GM12878 (cell line): ENCODE results near the gene TBXAS1. TPM values are rescaled to one million over a fixed set of nuclear protein-coding genes. Genes with fewer than 3 reads are reported as not detected.

Experiments
- CHD2 ChIP-seq: IDR thresholded peaks from 2 replicates; pipeline ENCODE4 v1.6.1; 2011; ENCODE audit warnings: low read depth, low read length, improper control_type of control experiment, borderline replicate concordance
- E2F8 ChIP-seq: fragments of 450-650 bp; IDR thresholded peaks from 2 replicates; pipeline ENCODE4 v1.6.1; 2018; ENCODE audit warnings: mild to moderate bottlenecking, low read depth, moderate library complexity; ENCODE audit not compliant: partially characterized antibody
- HCFC1 ChIP-seq: fragments of 150-350 bp; IDR thresholded peaks from 2 replicates; pipeline ENCODE4 v1.6.1; 2014; ENCODE audit warnings: low read length
- JUNB ChIP-seq: IDR thresholded peaks from 2 replicates; pipeline ENCODE4 v1.6.1; 2016; ENCODE audit warnings: antibody characterized with exemption, mild to moderate bottlenecking
- NFIC ChIP-seq: IDR thresholded peaks from 2 replicates; pipeline ENCODE4 v1.6.1; 2012; ENCODE audit warnings: low read depth, mild to moderate bottlenecking, inconsistent platforms, low read length, moderate library complexity
- NR2C1 ChIP-seq: fragments of 450-650 bp; IDR thresholded peaks from 2 replicates; pipeline ENCODE4 v1.6.1; 2017; ENCODE audit warnings: antibody characterized with exemption, mild to moderate bottlenecking, moderate library complexity
- PAX5 ChIP-seq: IDR thresholded peaks from 2 replicates; pipeline ENCODE4 v1.6.1; 2011; ENCODE audit warnings: low read depth, low read length, borderline replicate concordance
- PBX3 ChIP-seq: IDR thresholded peaks from 2 replicates; pipeline ENCODE4 v1.6.1; 2011; ENCODE audit warnings: mild to moderate bottlenecking, low read depth, low read length, moderate library complexity; ENCODE audit not compliant: insufficient replicate concordance
- POLR2AphosphoS2 ChIP-seq: IDR thresholded peaks from 2 replicates; pipeline ENCODE4 v1.6.1; 2011; ENCODE audit warnings: low read depth, mild to moderate bottlenecking, low read length, improper control_type of control experiment, moderate library complexity
- RB1 ChIP-seq: fragments of 450-650 bp; formaldehyde crosslinking; IDR thresholded peaks from 2 replicates; pipeline ENCODE4 v1.6.1; 2017; ENCODE audit warnings: mild to moderate bottlenecking, borderline replicate concordance
- SMARCA5 ChIP-seq: fragments of 450-650 bp; IDR thresholded peaks from 2 replicates; pipeline ENCODE4 v1.6.1; 2017; ENCODE audit warnings: mild to moderate bottlenecking
- SUPT20H ChIP-seq: IDR thresholded peaks from 2 replicates; pipeline ENCODE4 v1.6.1; 2011; ENCODE audit warnings: low read depth, mild to moderate bottlenecking, low read length, moderate library complexity, borderline replicate concordance; ENCODE audit not compliant: control insufficient read depth
- TAF1 ChIP-seq: IDR thresholded peaks from 2 replicates; pipeline ENCODE4 v1.6.1; 2011; ENCODE audit warnings: mild to moderate bottlenecking, low read depth, low read length, borderline replicate concordance
- ZNF274 ChIP-seq: IDR thresholded peaks from one replicate; pipeline ENCODE4 v1.8.0; 2011; ENCODE audit not compliant: insufficient read length, insufficient read depth
- ZNF687 ChIP-seq: fragments of 450-650 bp; IDR thresholded peaks from 2 replicates; pipeline ENCODE4 v1.6.1; 2017; ENCODE audit warnings: mild to moderate bottlenecking, moderate library complexity
- ZZZ3 ChIP-seq: IDR thresholded peaks from 2 replicates; pipeline ENCODE4 v1.6.1; 2011; ENCODE audit warnings: low read depth; ENCODE audit not compliant: control insufficient read depth, insufficient read length
- polyA plus RNA-seq, 11 experiments: library from polyadenylated mRNA; depleted of rRNA in 4 of 11; unstranded in 6 of 11; stranded (reverse) in 5 of 11; fragments of >200 nt; fragmentation: Nextera tagmentation in 4 of 11; fragmentation: Illumina TruSeq in 1 of 11; extraction: Ambion mirVana in 4 of 11; extraction: Trizol in 1 of 11; gene quantifications; 1 replicate in 1 of 11; 2 replicates in 10 of 11; pipeline versions ENCODE4 v1.2.1 to v1.2.3, GENCODE V29; 2011 to 2016; ENCODE audit warnings: inconsistent platforms in 2 of 11, missing spikeins in 2 of 11, low read depth in 1 of 11
- total RNA-seq, 4 experiments: library from RNA; depleted of rRNA in 3 of 4; stranded (reverse); fragments of >200 nt in 3 of 4; fragmentation: Illumina TruSeq in 1 of 4; extraction: Trizol in 1 of 4; gene quantifications; 2 replicates each; pipeline versions ENCODE4 v1.2.1 to v1.2.3, GENCODE V29; 2013 to 2021
- TF ChIP-seq, protein P1 (sequence below): fragments of 450-650 bp; conservative IDR thresholded peaks from 2 replicates; pipeline ENCODE4 v1.6.1; 2017; ENCODE audit warnings: mild to moderate bottlenecking, moderate library complexity
- TF ChIP-seq, protein P2 (sequence below): IDR thresholded peaks from 2 replicates; pipeline ENCODE4 v1.6.1; 2012; ENCODE audit warnings: low read length, inconsistent platforms

TBXAS1 gene
- total and polyA plus RNA-seq, 10 of the 15 experiments (the other 5 are each of a cell fraction or from before 2014, with no cell fraction given): 1.5 to 32.7 (median 16.3) TPM

GRCh38 chr7:139830782-139831501, 1.9 kb downstream of the TBXAS1 start (continued):
- TF ChIP-seq HCFC1 (no peak), NFIC (peak; percentile 51; the same call in 1 of the 2 replicates), PAX5 (0 out of 2 replicates have a peak, but pooled peaks have one; percentile 16), ZNF274 (no peak), TAF1 (no peak), RB1 (no peak), SUPT20H (no peak), E2F8 (no peak), POLR2AphosphoS2 (no peak), PBX3 (no peak), JUNB (no peak), ZZZ3 (no peak), SMARCA5 (no peak), ZNF687 (no peak), NR2C1 (no peak), CHD2 (no peak)
- TF ChIP-seq, protein P1, sequence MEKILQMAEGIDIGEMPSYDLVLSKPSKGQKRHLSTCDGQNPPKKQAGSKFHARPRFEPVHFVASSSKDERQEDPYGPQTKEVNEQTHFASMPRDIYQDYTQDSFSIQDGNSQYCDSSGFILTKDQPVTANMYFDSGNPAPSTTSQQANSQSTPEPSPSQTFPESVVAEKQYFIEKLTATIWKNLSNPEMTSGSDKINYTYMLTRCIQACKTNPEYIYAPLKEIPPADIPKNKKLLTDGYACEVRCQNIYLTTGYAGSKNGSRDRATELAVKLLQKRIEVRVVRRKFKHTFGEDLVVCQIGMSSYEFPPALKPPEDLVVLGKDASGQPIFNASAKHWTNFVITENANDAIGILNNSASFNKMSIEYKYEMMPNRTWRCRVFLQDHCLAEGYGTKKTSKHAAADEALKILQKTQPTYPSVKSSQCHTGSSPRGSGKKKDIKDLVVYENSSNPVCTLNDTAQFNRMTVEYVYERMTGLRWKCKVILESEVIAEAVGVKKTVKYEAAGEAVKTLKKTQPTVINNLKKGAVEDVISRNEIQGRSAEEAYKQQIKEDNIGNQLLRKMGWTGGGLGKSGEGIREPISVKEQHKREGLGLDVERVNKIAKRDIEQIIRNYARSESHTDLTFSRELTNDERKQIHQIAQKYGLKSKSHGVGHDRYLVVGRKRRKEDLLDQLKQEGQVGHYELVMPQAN: no peak
- TF ChIP-seq, protein P2, sequence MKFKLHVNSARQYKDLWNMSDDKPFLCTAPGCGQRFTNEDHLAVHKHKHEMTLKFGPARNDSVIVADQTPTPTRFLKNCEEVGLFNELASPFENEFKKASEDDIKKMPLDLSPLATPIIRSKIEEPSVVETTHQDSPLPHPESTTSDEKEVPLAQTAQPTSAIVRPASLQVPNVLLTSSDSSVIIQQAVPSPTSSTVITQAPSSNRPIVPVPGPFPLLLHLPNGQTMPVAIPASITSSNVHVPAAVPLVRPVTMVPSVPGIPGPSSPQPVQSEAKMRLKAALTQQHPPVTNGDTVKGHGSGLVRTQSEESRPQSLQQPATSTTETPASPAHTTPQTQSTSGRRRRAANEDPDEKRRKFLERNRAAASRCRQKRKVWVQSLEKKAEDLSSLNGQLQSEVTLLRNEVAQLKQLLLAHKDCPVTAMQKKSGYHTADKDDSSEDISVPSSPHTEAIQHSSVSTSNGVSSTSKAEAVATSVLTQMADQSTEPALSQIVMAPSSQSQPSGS: no peak
